A673 (cell line): ENCODE measurements around the gene FGFR3.

ENCODE experiments used
- CTCF ChIP-seq: fragments of 300-800, 200-600 bp; sonication (generic); conservative IDR thresholded peaks from 2 replicates; pipeline ENCODE4 v1.5.1; 2017; ENCODE audit warnings: low read depth, mild to moderate bottlenecking, antibody characterized with exemption, low read length, moderate library complexity, mixed read lengths
- EZH2 ChIP-seq: fragments of 200-600 bp; sonication (generic); IDR thresholded peaks from 2 replicates; pipeline ENCODE4 v1.6.1; 2017; ENCODE audit warnings: borderline replicate concordance, low read depth, mild to moderate bottlenecking, mixed read lengths, antibody characterized with exemption, low read length; ENCODE audit not compliant: poor library complexity, severe bottlenecking

DNA sequence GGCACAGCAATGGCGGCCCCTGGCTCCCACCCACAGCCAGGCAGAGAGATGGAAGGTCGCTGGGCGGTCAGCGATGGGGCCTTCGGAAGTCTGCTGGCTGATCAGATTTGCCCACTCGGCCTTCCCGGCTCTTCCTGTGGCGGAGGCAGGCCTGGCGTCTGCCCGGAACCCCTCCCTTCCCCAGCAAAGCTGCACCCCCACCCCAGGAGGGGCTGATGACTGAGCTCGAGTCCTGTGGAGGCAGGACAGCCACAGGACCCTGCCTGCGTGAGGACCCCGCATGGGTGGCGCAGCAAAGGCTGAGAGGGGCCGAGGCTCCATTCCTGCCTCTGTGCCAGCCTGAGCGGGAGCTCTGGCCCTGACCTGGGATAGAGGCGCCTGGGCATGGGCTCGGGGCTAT is 37.0 kb upstream of the FGFR3 start:
- TF ChIP-seq CTCF (no peak), EZH2 (no peak)
